Measurements from ENCODE around the gene PDP2.

The PDP2 gene

GRCh38 chr16:66846266-66846665 is 34.0 kb upstream of the PDP2 start:
- Histone ChIP-seq H3K27ac (ENCODE audit: low read depth, low read length) (no peak overlapping the region), H3K9ac (ENCODE audit: low read length) (no peak overlapping the region), H3K4me3 (ENCODE audit: low read length) (no peak overlapping the region), H3K36me3 (ENCODE audit: control insufficient read depth, insufficient read depth, low read length) (no peaks in the 10 kb centered on the region), H3K4me1 (ENCODE audit: control insufficient read depth, insufficient read depth, low read length) (no peaks in the 10 kb centered on the region), H3K27me3 (ENCODE audit: control insufficient read depth, insufficient read depth, low read length) (peaks cover 10% of the 10 kb centered on the region)

- Histone ChIP-seq H3K9ac (ENCODE audit: low read length) (no peak overlapping the region), H3K27me3 (ENCODE audit: control insufficient read depth, insufficient read depth, low read length) (peaks cover 10% of the 10 kb centered on the region), H3K4me1 (ENCODE audit: control insufficient read depth, insufficient read depth, low read length) (no peaks in the 10 kb centered on the region), H3K4me3 (ENCODE audit: low read length) (no peak overlapping the region), H3K27ac (ENCODE audit: low read depth, low read length) (no peak overlapping the region), H3K36me3 (ENCODE audit: control insufficient read depth, insufficient read depth, low read length) (no peaks in the 10 kb centered on the region)
These were observed 33.5 kb upstream of the PDP2 start for GRCh38 chr16:66846831-66847230.

- Histone ChIP-seq H3K9ac (ENCODE audit: low read length) (no peak overlapping the region), H3K27me3 (ENCODE audit: control insufficient read depth, insufficient read depth, low read length) (peaks cover 10% of the 10 kb centered on the region)
These were observed 32.7 kb upstream of the PDP2 start for GRCh38 chr16:66847533-66848067.

GRCh38 chr16:66848172-66848571 is 32.1 kb upstream of the PDP2 start:
- no peaks in the 10 kb centered on the region for H3K36me3 ChIP-seq (ENCODE audit: control insufficient read depth, insufficient read depth, low read length)
- H3K4me3 ChIP-seq (ENCODE audit: low read length) = no peak overlapping the region
- no peaks in the 10 kb centered on the region for H3K4me1 ChIP-seq (ENCODE audit: control insufficient read depth, insufficient read depth, low read length)
- peaks cover 8% of the 10 kb centered on the region for H3K27me3 ChIP-seq (ENCODE audit: control insufficient read depth, insufficient read depth, low read length)
- H3K9ac ChIP-seq (ENCODE audit: low read length) = no peak overlapping the region
- H3K27ac ChIP-seq (ENCODE audit: low read depth, low read length) = no peak overlapping the region

More at GRCh38 chr16:66847533-66848067, 32.7 kb upstream of the PDP2 start:
- Histone ChIP-seq H3K36me3 (ENCODE audit: control insufficient read depth, insufficient read depth, low read length) (no peaks in the 10 kb centered on the region), H3K4me3 (ENCODE audit: low read length) (no peak overlapping the region), H3K27ac (ENCODE audit: low read depth, low read length) (no peak overlapping the region), H3K4me1 (ENCODE audit: control insufficient read depth, insufficient read depth, low read length) (no peaks in the 10 kb centered on the region)

- Histone ChIP-seq H3K27me3 (ENCODE audit: control insufficient read depth, insufficient read depth, low read length) (peaks cover 7% of the 10 kb centered on the region), H3K4me3 (ENCODE audit: low read length) (no peak overlapping the region), H3K9ac (ENCODE audit: low read length) (no peak overlapping the region), H3K36me3 (ENCODE audit: control insufficient read depth, insufficient read depth, low read length) (no peaks in the 10 kb centered on the region), H3K27ac (ENCODE audit: low read depth, low read length) (no peak overlapping the region), H3K4me1 (ENCODE audit: control insufficient read depth, insufficient read depth, low read length) (no peaks in the 10 kb centered on the region)
These were observed 31.3 kb upstream of the PDP2 start for GRCh38 chr16:66849021-66849420.

- no peaks in the 10 kb centered on the region for H3K4me1 ChIP-seq (ENCODE audit: control insufficient read depth, insufficient read depth, low read length)
- peaks cover 7% of the 10 kb centered on the region for H3K27me3 ChIP-seq (ENCODE audit: control insufficient read depth, insufficient read depth, low read length)
- H3K4me3 ChIP-seq (ENCODE audit: low read length) = no peak overlapping the region
- no peak overlapping the region for H3K9ac ChIP-seq (ENCODE audit: low read length)
- H3K36me3 ChIP-seq (ENCODE audit: control insufficient read depth, insufficient read depth, low read length) = no peaks in the 10 kb centered on the region
- no peak overlapping the region for H3K27ac ChIP-seq (ENCODE audit: low read depth, low read length)
These were observed 30.8 kb upstream of the PDP2 start for GRCh38 chr16:66849549-66849948.

GRCh38 chr16:66850115-66850815 is 30.1 kb upstream of the PDP2 start:
- peaks cover 2% of the 10 kb centered on the region for H3K27me3 ChIP-seq (ENCODE audit: control insufficient read depth, insufficient read depth, low read length)
- no peak overlapping the region for H3K4me3 ChIP-seq (ENCODE audit: low read length)
- no peak overlapping the region for H3K9ac ChIP-seq (ENCODE audit: low read length)
- no peak overlapping the region for H3K27ac ChIP-seq (ENCODE audit: low read depth, low read length)
- H3K36me3 ChIP-seq (ENCODE audit: control insufficient read depth, insufficient read depth, low read length) = no peaks in the 10 kb centered on the region
- H3K4me1 ChIP-seq (ENCODE audit: control insufficient read depth, insufficient read depth, low read length) = no peaks in the 10 kb centered on the region

GRCh38 chr16:66851166-66851964 is 28.9 kb upstream of the PDP2 start:
- Histone ChIP-seq H3K4me1 (ENCODE audit: control insufficient read depth, insufficient read depth, low read length) (no peaks in the 10 kb centered on the region), H3K27ac (ENCODE audit: low read depth, low read length) (no peak overlapping the region), H3K4me3 (ENCODE audit: low read length) (no peak overlapping the region), H3K36me3 (ENCODE audit: control insufficient read depth, insufficient read depth, low read length) (no peaks in the 10 kb centered on the region), H3K9ac (ENCODE audit: low read length) (no peak overlapping the region), H3K27me3 (ENCODE audit: control insufficient read depth, insufficient read depth, low read length) (no peaks in the 10 kb centered on the region)

- no peak overlapping the region for H3K9ac ChIP-seq (ENCODE audit: low read length)
- H3K4me1 ChIP-seq (ENCODE audit: control insufficient read depth, insufficient read depth, low read length) = no peaks in the 10 kb centered on the region
- H3K4me3 ChIP-seq (ENCODE audit: low read length) = no peak overlapping the region
- H3K27me3 ChIP-seq (ENCODE audit: control insufficient read depth, insufficient read depth, low read length) = no peaks in the 10 kb centered on the region
- no peaks in the 10 kb centered on the region for H3K36me3 ChIP-seq (ENCODE audit: control insufficient read depth, insufficient read depth, low read length)
- no peak overlapping the region for H3K27ac ChIP-seq (ENCODE audit: low read depth, low read length)
These were observed 26.8 kb upstream of the PDP2 start for GRCh38 chr16:66853261-66854139.

- no peaks in the 10 kb centered on the region for H3K4me1 ChIP-seq (ENCODE audit: control insufficient read depth, insufficient read depth, low read length)
- no peak overlapping the region for H3K4me3 ChIP-seq (ENCODE audit: low read length)
- H3K27ac ChIP-seq (ENCODE audit: low read depth, low read length) = no peak overlapping the region
- H3K36me3 ChIP-seq (ENCODE audit: control insufficient read depth, insufficient read depth, low read length) = no peaks in the 10 kb centered on the region
- no peak overlapping the region for H3K9ac ChIP-seq (ENCODE audit: low read length)
- H3K27me3 ChIP-seq (ENCODE audit: control insufficient read depth, insufficient read depth, low read length) = no peaks in the 10 kb centered on the region
These were observed 24.1 kb upstream of the PDP2 start for GRCh38 chr16:66856184-66856730.

GRCh38 chr16:66856801-66857200 is 23.5 kb upstream of the PDP2 start:
- H3K4me1 ChIP-seq (ENCODE audit: control insufficient read depth, insufficient read depth, low read length) = no peaks in the 10 kb centered on the region
- no peak overlapping the region for H3K4me3 ChIP-seq (ENCODE audit: low read length)
- no peaks in the 10 kb centered on the region for H3K27me3 ChIP-seq (ENCODE audit: control insufficient read depth, insufficient read depth, low read length)
- H3K36me3 ChIP-seq (ENCODE audit: control insufficient read depth, insufficient read depth, low read length) = no peaks in the 10 kb centered on the region
- H3K27ac ChIP-seq (ENCODE audit: low read depth, low read length) = no peak overlapping the region
- H3K9ac ChIP-seq (ENCODE audit: low read length) = no peak overlapping the region

- no peaks in the 10 kb centered on the region for H3K27me3 ChIP-seq (ENCODE audit: control insufficient read depth, insufficient read depth, low read length)
These were observed 22.9 kb upstream of the PDP2 start for GRCh38 chr16:66857437-66857836.

More at GRCh38 chr16:66857437-66857836, 22.9 kb upstream of the PDP2 start:
- Histone ChIP-seq H3K4me1 (ENCODE audit: control insufficient read depth, insufficient read depth, low read length) (no peaks in the 10 kb centered on the region), H3K36me3 (ENCODE audit: control insufficient read depth, insufficient read depth, low read length) (no peaks in the 10 kb centered on the region), H3K9ac (ENCODE audit: low read length) (no peak overlapping the region), H3K4me3 (ENCODE audit: low read length) (no peak overlapping the region), H3K27ac (ENCODE audit: low read depth, low read length) (no peak overlapping the region)
